Measurements from ENCODE around the gene ACBD6. TPM values are rescaled to one million over a fixed set of nuclear protein-coding genes. Genes with fewer than 3 reads are reported as not detected.

The ACBD6 gene
- total and polyA plus RNA-seq, 2 donors (not counting 1 experiment from before 2014, with no cell fraction given), result 52.9 to 80.9 TPM

DNA sequence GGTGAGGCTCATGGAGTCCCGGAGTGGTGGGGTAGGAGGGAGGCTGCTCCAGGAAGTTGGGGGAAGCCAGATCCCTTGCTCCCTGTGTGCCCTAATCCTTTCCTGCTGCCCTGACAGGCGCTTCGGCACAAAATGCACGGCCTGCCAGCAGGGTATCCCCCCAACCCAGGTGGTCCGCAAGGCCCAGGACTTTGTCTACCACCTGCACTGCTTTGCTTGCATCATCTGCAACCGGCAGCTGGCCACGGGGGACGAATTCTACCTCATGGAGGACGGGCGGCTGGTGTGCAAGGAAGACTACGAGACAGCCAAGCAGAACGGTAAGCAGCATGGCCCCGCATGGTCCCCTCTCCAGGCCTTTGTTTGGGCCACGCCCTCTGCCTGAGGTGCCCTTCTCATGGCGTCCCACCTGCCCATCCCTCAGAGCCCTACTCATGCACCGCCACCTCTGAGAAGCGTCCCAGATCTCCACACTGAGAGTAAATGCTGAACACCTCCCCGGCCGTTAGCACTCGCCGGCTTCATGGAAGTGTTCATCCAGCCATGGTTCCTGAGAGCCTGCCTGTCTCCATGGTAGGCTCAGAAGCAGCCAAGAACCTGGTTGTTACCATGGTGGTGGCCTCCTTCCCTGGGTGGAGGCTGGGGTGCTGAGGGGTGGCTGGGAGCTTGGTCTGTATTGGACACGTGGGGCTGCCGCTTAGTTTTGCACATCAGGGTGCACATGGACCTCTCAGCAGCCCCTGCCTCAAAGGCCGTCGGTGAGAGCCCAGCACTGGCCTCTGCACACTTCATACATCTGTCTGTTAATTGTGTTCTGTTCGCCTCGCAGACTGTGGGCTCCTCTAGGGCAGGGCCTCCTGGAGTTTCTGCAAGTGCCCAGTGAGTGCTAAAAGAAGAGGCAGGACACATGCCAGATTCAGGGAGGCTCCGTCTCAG, 235.8 kb downstream of the ACBD6 start:
- no peak for ATAC-seq (ENCODE audit: low read depth)
- Mint-ChIP-seq H3K4me1 (no peaks in the 10 kb centered on the region), H3K27me3 (no peaks in the 10 kb centered on the region), H3K9me3 (ENCODE audit: insufficient read depth) (no peaks in the 10 kb centered on the region), H3K4me3 (no peak overlapping the region), H3K27ac (no peak overlapping the region)
- CTCF ChIA-PET, result no interaction called here
- no peak overlapping the region for H3K4me3 ChIP-seq (ENCODE audit: control extremely low read depth in 1 of 5, extremely low read depth in 1 of 5, insufficient read depth in 1 of 5, low read depth in 2 of 5, low read length in 4 of 5)
- no peak for DNase-seq
- H3K27me3 ChIP-seq (replicated peaks in 1 of 4; ENCODE audit: control extremely low read depth in 1 of 4, control insufficient read depth in 3 of 4, insufficient read depth in 4 of 4, low read length in 3 of 4), result no peaks in the 10 kb centered on the region
- H3K9me3 ChIP-seq (ENCODE audit: control extremely low read depth in 1 of 3, control insufficient read depth in 2 of 3, insufficient read depth in 1 of 3, low read length in 2 of 3), result no peaks in the 10 kb centered on the region
- H4K20me1 ChIP-seq (ENCODE audit: control insufficient read depth, insufficient read depth, low read length, poor library complexity, severe bottlenecking), result no peaks in the 10 kb centered on the region
- intact Hi-C loops (cut with micrococcal nuclease), result no loop called here
- H3K4me2 ChIP-seq (replicated peaks; ENCODE audit: low read depth, low read length, poor library complexity, severe bottlenecking), result no peak overlapping the region
- no peaks in the 10 kb centered on the region for H3K79me2 ChIP-seq (ENCODE audit: control insufficient read depth, insufficient read depth, low read length)
- 93% methylated on average over 28 of the region's 28 CpGs for WGBS (ENCODE audit: insufficient coverage)
- H3K36me3 ChIP-seq (replicated peaks in 1 of 2; ENCODE audit: control extremely low read depth in 1 of 2, control insufficient read depth in 1 of 2, extremely low read depth in 1 of 2, insufficient read depth in 2 of 2, low read length in 1 of 2), result no peaks in the 10 kb centered on the region
- H3K27ac ChIP-seq (ENCODE audit: low read length in 2 of 2), result no peak overlapping the region
- H3K4me1 ChIP-seq (ENCODE audit: control insufficient read depth in 2 of 2, insufficient read depth in 2 of 2, low read length in 2 of 2), result no peaks in the 10 kb centered on the region
- no peak overlapping the region for H2AFZ ChIP-seq (ENCODE audit: insufficient read depth, low read depth, low read length, poor library complexity, severe bottlenecking)
- H3K9ac ChIP-seq (ENCODE audit: low read length), result no peak overlapping the region
- no peak for TF ChIP-seq CTCF (IDR thresholded peaks at IDR 0.05)
- TF ChIP-seq EZH2 (IDR thresholded peaks at IDR 0.05; ENCODE audit: borderline replicate concordance, insufficient read depth, low read depth, low read length, poor library complexity, severe bottlenecking), result no peak
- POLR2A ChIA-PET, result no interaction called here

- H3K27me3 Mint-ChIP-seq, result no peaks in the 10 kb centered on the region
- no peak overlapping the region for H3K4me3 Mint-ChIP-seq
- intact Hi-C loops (cut with micrococcal nuclease), result no loop called here
- no peaks in the 10 kb centered on the region for H3K4me1 ChIP-seq (ENCODE audit: control insufficient read depth in 2 of 2, insufficient read depth in 2 of 2, low read length in 2 of 2)
- H3K79me2 ChIP-seq (ENCODE audit: control insufficient read depth, insufficient read depth, low read length), result no peaks in the 10 kb centered on the region
- no peak for ATAC-seq (ENCODE audit: low read depth)
- CTCF ChIA-PET, result no interaction called here
- H3K27me3 ChIP-seq (replicated peaks in 1 of 4; ENCODE audit: control extremely low read depth in 1 of 4, control insufficient read depth in 3 of 4, insufficient read depth in 4 of 4, low read length in 3 of 4), result no peaks in the 10 kb centered on the region
- no peak overlapping the region for H3K27ac Mint-ChIP-seq
- DNase-seq, result no peak
- no peak overlapping the region for H3K4me3 ChIP-seq (ENCODE audit: control extremely low read depth in 1 of 5, extremely low read depth in 1 of 5, insufficient read depth in 1 of 5, low read depth in 2 of 5, low read length in 4 of 5)
- no peaks in the 10 kb centered on the region for H3K9me3 ChIP-seq (ENCODE audit: control extremely low read depth in 1 of 3, control insufficient read depth in 2 of 3, insufficient read depth in 1 of 3, low read length in 2 of 3)
- no peaks in the 10 kb centered on the region for H3K36me3 ChIP-seq (replicated peaks in 1 of 2; ENCODE audit: control extremely low read depth in 1 of 2, control insufficient read depth in 1 of 2, extremely low read depth in 1 of 2, insufficient read depth in 2 of 2, low read length in 1 of 2)
- no peak for TF ChIP-seq CTCF (IDR thresholded peaks at IDR 0.05)
- TF ChIP-seq EZH2 (IDR thresholded peaks at IDR 0.05; ENCODE audit: borderline replicate concordance, insufficient read depth, low read depth, low read length, poor library complexity, severe bottlenecking), result no peak
- no peak overlapping the region for H2AFZ ChIP-seq (ENCODE audit: insufficient read depth, low read depth, low read length, poor library complexity, severe bottlenecking)
- H3K4me2 ChIP-seq (replicated peaks; ENCODE audit: low read depth, low read length, poor library complexity, severe bottlenecking), result no peak overlapping the region
- POLR2A ChIA-PET, result no interaction called here
- H3K9ac ChIP-seq (ENCODE audit: low read length), result no peak overlapping the region
- no peaks in the 10 kb centered on the region for H4K20me1 ChIP-seq (ENCODE audit: control insufficient read depth, insufficient read depth, low read length, poor library complexity, severe bottlenecking)
- WGBS (ENCODE audit: insufficient coverage), result 90% methylated on average over 4 of the region's 4 CpGs
- no peak overlapping the region for H3K27ac ChIP-seq (ENCODE audit: low read length in 2 of 2)
- no peaks in the 10 kb centered on the region for H3K4me1 Mint-ChIP-seq
- H3K9me3 Mint-ChIP-seq (ENCODE audit: insufficient read depth), result no peaks in the 10 kb centered on the region
Observed at GRCh38 chr1:180265871-180266270, 236.5 kb downstream of the ACBD6 start.

Data from B cell (primary cell).